ENCODE measurements around the gene RASSF1.
"Not testable (repeated sequence)": the region's sequence is repeated elsewhere in the genome, so short reads cannot be mapped to it uniquely, and the experiment has no call there.

RASSF1 gene

GRCh38 chr3:50284121-50284520 lies 56.5 kb downstream of the RASSF1 start:
- DNase-seq (ENCODE audit: low spot score), result not testable (repeated sequence)

All from kidney capillary endothelial cell (primary cell).